IPS-NIHi7 (cell line): Measurements from ENCODE around the gene DIP2C.
"Not testable (repeated sequence)": the region's sequence is repeated elsewhere in the genome, so short reads cannot be mapped to it uniquely, and the experiment has no call there.

Source experiments
- DNase-seq: peaks from one replicate; pipeline ENCODE4 v3.0.0; 2012; ENCODE audit warnings: mixed read lengths; ENCODE audit errors: extremely low spot score

DIP2C gene

GRCh38 chr10:641149-642010 lies 48.1 kb downstream of the DIP2C start:
- no peak for DNase-seq

- no peak for DNase-seq
These were observed 48.8 kb downstream of the DIP2C start for GRCh38 chr10:640673-641045.

- no peak for DNase-seq
These were observed 49.5 kb downstream of the DIP2C start for GRCh38 chr10:639751-640672.

GRCh38 chr10:639001-639750 lies 50.3 kb downstream of the DIP2C start:
- no peak for DNase-seq

- no peak for DNase-seq
These were observed 51.7 kb downstream of the DIP2C start for GRCh38 chr10:637771-638195.

- DNase-seq: no peak
These were observed 52.2 kb downstream of the DIP2C start for GRCh38 chr10:637221-637620.

GRCh38 chr10:636769-637168 lies 52.7 kb downstream of the DIP2C start:
- no peak for DNase-seq

- no peak for DNase-seq
These were observed 53.3 kb downstream of the DIP2C start for GRCh38 chr10:636016-636730.

GRCh38 chr10:635088-635861 lies 54.2 kb downstream of the DIP2C start:
- no peak for DNase-seq

GRCh38 chr10:634256-634655 lies 55.2 kb downstream of the DIP2C start:
- no peak for DNase-seq

GRCh38 chr10:633279-634245 lies 55.9 kb downstream of the DIP2C start:
- DNase-seq: no peak

GRCh38 chr10:632807-633177 lies 56.7 kb downstream of the DIP2C start:
- DNase-seq: not testable (repeated sequence)

GRCh38 chr10:632155-632806 lies 57.2 kb downstream of the DIP2C start:
- not testable (repeated sequence) for DNase-seq

GRCh38 chr10:631266-631665 lies 58.2 kb downstream of the DIP2C start:
- DNase-seq: no peak

GRCh38 chr10:630581-631073 lies 58.8 kb downstream of the DIP2C start:
- DNase-seq: no peak

- no peak for DNase-seq
These were observed 60.1 kb downstream of the DIP2C start for GRCh38 chr10:629186-629998.

- DNase-seq: no peak
These were observed 61.0 kb downstream of the DIP2C start for GRCh38 chr10:628386-629045.
